GM12874 (cell line): ENCODE measurements around the gene HOXC9.

Experiments used
- TF ChIP-seq, protein P1 (sequence below): IDR thresholded peaks from 2 replicates; pipeline ENCODE4 v1.5.1; 2011; ENCODE audit warnings: low read depth, mild to moderate bottlenecking, control low read depth, low read length, moderate library complexity; ENCODE audit not compliant: insufficient read depth

Gene HOXC9

DNA sequence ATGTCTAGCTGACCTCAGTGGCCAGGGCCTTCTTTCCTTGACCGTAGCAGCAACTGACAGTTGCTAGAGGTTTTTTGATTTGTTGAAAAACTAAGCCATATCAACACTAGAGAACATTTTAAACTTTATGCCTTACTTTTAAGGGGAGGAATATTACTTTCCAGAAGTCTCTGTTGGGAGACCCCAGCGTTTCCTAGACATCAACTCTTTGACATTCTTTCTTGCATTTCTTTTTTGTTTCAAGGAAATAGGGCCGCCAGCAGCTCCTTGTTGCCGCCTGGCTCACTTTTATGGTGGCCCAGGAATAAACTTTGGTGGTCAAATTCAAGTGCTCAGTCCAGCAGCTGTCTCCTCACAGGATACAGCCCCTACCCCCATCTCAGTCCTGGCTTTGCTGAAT, 29.5 kb upstream of the HOXC9 start:
- TF ChIP-seq, protein P1, sequence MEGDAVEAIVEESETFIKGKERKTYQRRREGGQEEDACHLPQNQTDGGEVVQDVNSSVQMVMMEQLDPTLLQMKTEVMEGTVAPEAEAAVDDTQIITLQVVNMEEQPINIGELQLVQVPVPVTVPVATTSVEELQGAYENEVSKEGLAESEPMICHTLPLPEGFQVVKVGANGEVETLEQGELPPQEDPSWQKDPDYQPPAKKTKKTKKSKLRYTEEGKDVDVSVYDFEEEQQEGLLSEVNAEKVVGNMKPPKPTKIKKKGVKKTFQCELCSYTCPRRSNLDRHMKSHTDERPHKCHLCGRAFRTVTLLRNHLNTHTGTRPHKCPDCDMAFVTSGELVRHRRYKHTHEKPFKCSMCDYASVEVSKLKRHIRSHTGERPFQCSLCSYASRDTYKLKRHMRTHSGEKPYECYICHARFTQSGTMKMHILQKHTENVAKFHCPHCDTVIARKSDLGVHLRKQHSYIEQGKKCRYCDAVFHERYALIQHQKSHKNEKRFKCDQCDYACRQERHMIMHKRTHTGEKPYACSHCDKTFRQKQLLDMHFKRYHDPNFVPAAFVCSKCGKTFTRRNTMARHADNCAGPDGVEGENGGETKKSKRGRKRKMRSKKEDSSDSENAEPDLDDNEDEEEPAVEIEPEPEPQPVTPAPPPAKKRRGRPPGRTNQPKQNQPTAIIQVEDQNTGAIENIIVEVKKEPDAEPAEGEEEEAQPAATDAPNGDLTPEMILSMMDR = no peak

DNA sequence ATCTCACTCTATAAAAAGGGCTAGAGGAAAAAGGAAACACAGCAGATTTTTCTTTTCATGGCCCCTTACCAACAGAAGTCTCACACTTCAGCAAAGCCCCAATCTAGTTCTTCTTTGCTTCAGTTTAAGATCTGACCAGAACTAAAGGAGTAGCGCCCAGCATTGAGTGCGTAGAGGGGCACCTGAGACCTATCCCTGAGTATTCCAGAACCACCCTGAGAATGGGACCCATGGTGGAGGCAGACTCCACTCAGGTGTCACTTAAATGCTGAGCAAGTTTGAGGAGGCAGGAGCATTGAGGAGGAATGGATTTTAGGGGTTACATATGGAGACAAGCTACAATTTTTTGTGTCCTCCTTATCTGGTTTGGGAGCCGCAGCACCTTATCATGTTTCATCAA, 28.8 kb upstream of the HOXC9 start:
- TF ChIP-seq, protein P1 = no peak

DNA sequence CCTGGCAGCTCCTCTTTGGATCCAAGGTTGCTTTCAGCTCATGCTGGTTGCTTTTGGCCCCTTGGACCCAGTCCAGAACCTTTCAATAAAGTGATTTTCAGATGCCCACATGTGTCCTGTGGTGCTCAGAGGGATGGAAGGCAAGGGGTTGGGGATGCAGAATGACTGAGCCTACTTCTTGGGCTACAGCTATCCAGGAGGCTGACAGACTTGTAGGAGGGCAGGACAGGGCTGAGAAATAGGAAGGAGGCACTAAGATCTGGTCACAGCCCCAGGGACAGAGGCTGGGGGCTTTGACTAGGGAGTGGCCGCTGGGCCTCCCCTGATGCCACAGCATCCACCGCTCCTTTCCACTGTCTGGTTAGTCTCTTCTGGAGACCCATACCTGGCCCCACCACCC, 28.3 kb upstream of the HOXC9 start:
- TF ChIP-seq, protein P1 = no peak

DNA sequence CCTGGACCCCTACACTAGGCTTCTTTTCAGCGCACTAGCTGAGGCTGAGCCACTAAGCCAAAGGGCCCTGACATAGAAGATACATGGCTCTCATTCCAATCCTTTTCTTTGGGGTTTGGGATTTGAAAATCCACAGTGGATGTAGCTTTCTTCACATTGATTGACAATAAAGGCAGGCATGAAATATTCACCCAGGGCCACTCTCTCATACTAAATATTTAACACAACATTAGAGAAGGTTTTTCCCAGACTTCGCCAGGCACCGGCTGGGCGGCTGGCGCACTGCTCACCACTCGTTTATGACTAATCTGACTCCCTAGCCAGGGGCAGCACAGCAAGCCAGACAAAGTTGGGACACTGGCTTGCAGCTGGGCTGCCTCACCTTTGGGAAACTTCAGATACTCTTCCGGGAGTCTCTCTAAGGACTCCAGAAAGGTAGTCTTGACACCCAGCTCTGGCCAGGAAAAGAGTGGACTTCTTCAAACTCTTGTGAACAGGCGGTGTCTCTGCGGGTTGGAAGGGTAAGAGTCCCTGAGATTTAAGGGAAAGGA, 27.7 kb upstream of the HOXC9 start:
- TF ChIP-seq, protein P1 = no peak

DNA sequence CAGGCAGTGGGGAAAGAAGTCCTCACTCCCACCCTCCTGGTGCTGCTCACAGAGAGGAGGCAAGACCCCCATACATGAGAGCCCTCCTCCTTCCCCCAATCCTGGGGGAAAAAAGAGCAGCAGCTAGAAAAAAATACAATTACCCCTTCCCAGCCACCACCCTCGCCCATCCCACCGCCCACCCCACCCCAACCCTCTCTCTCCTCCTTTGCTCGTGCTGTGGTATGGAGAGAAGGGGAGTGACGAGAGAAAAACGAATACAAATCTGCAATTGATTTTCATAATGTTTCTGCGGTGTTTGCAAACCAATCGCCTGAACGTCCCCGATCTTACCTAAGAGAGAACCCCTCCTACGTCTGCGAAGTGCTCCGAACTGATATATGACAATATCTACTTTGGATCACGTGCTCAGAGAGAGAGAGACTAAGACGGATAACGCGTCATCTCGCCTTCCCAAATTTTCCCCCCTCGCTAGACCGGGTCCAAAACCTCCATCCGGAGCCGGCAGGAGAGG, 27.2 kb upstream of the HOXC9 start, which contains the start of gene HOXC11:
TSS of gene HOXC11 (plus strand) at position 405 of the 514 bp plus-strand sequence. CDS start 116 bp downstream, outside the sequence.
- TF ChIP-seq, protein P1 = no peak

DNA sequence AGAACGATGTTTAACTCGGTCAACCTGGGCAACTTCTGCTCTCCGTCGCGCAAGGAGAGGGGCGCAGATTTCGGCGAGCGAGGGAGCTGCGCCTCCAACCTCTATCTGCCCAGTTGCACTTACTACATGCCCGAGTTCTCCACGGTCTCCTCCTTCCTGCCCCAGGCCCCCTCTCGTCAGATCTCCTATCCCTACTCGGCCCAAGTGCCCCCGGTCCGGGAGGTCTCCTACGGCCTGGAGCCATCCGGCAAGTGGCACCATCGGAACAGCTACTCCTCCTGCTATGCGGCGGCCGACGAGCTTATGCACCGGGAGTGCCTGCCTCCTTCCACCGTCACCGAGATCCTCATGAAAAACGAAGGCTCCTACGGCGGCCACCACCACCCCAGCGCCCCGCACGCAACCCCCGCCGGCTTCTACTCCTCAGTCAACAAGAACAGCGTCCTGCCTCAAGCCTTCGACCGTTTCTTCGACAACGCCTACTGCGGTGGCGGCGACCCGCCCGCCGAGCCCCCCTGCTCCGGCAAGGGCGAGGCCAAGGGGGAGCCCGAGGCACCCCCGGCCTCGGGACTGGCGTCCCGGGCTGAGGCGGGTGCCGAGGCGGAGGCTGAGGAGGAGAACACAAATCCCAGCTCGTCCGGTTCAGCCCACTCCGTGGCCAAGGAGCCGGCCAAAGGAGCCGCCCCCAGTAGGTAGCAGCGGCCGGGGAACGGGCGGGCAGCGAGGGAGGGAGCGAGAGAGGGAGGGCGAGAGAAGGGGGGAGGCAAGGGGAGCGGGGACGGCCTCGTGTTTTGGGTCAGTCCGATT, 26.5 kb upstream of the HOXC9 start:
- TF ChIP-seq, protein P1 = no peak
